H9 (cell line): ENCODE measurements around the gene ADAMTSL2. TPM values are rescaled to one million over a fixed set of nuclear protein-coding genes. Genes with fewer than 3 reads are reported as not detected.
A peak's percentile ranks its signal among the peaks of the same experiment; 100 is the strongest.

Source experiments
- DNase-seq: peaks from one replicate; pipeline ENCODE4 v3.0.0-alpha.2; 2017
- H2AFZ ChIP-seq: one replicate; pipeline ENCODE4 v1.6.1; 2013; ENCODE audit warnings: mild to moderate bottlenecking, low read length, control low read depth, moderate library complexity
- H2AK5ac ChIP-seq: 2 replicates; pipeline ENCODE4 v1.6.1; 2013; ENCODE audit warnings: low read length, control low read depth, mixed read lengths; ENCODE audit not compliant: insufficient read length
- H2BK120ac ChIP-seq: one replicate; pipeline ENCODE4 v1.6.1; 2013; ENCODE audit warnings: low read depth, mild to moderate bottlenecking, low read length, control low read depth, inconsistent platforms; ENCODE audit not compliant: poor library complexity, severe bottlenecking
- H2BK12ac ChIP-seq: 2 replicates; pipeline ENCODE4 v1.6.1; 2013; ENCODE audit warnings: low read length, control low read depth, mixed read lengths, low read depth; ENCODE audit not compliant: insufficient read length
- H2BK15ac ChIP-seq: 2 replicates; pipeline ENCODE4 v1.6.1; 2013; ENCODE audit warnings: low read depth, low read length, control low read depth
- H2BK20ac ChIP-seq: one replicate; pipeline ENCODE4 v1.6.1; 2013; ENCODE audit warnings: low read depth, mild to moderate bottlenecking, low read length, control low read depth, inconsistent platforms; ENCODE audit not compliant: poor library complexity, severe bottlenecking
- H2BK5ac ChIP-seq: 2 replicates; pipeline ENCODE4 v1.6.1; 2013; ENCODE audit warnings: low read length, control low read depth, mixed read lengths; ENCODE audit not compliant: insufficient read length
- H3K14ac ChIP-seq: 2 replicates; pipeline ENCODE4 v1.6.1; 2013; ENCODE audit warnings: low read length, control low read depth; ENCODE audit not compliant: insufficient read depth
- H3K18ac ChIP-seq: 2 replicates; pipeline ENCODE4 v1.6.1; 2013; ENCODE audit warnings: low read depth, mild to moderate bottlenecking, mixed read lengths, low read length, control low read depth; ENCODE audit not compliant: insufficient read length
- H3K23ac ChIP-seq: 2 replicates; pipeline ENCODE4 v1.6.1; 2013; ENCODE audit warnings: low read length, control low read depth, mixed read lengths, low read depth; ENCODE audit not compliant: insufficient read length
- H3K23me2 ChIP-seq: 2 replicates; pipeline ENCODE4 v1.6.1; 2013; ENCODE audit warnings: low read depth, mild to moderate bottlenecking, mixed read lengths, low read length, control low read depth; ENCODE audit not compliant: insufficient read length, poor library complexity, severe bottlenecking
- H3K27ac ChIP-seq: 2 replicates; pipeline ENCODE4 v1.5.1; 2013; ENCODE audit warnings: low read length, control low read depth, mixed read lengths, low read depth; ENCODE audit not compliant: insufficient read length
- H3K27me3 ChIP-seq: 2 replicates; pipeline ENCODE4 v1.6.1; 2013; ENCODE audit warnings: low read length, control low read depth, inconsistent platforms; ENCODE audit not compliant: insufficient read depth
- H3K4ac ChIP-seq: 2 replicates; pipeline ENCODE4 v1.6.1; 2013; ENCODE audit warnings: low read depth, mild to moderate bottlenecking, control low read depth, inconsistent platforms, low read length, moderate library complexity
- H3K4me1 ChIP-seq: 2 replicates; pipeline ENCODE4 v1.6.1; 2013; ENCODE audit warnings: low read length, control low read depth, inconsistent platforms; ENCODE audit not compliant: insufficient read depth
- H3K4me2 ChIP-seq: 2 replicates; pipeline ENCODE4 v1.6.1; 2013; ENCODE audit warnings: low read length, control low read depth, mixed read lengths; ENCODE audit not compliant: insufficient read length, insufficient read depth
- H3K56ac ChIP-seq: 2 replicates; pipeline ENCODE4 v1.6.1; 2013; ENCODE audit warnings: low read depth, mild to moderate bottlenecking, mixed read lengths, low read length, control low read depth; ENCODE audit not compliant: insufficient read length
- H3K79me1 ChIP-seq: 2 replicates; pipeline ENCODE4 v1.6.1; 2013; ENCODE audit warnings: low read depth, mild to moderate bottlenecking, moderate library complexity, low read length, control low read depth, inconsistent platforms; ENCODE audit not compliant: insufficient read depth, poor library complexity, severe bottlenecking
- H3K79me2 ChIP-seq: 2 replicates; pipeline ENCODE4 v1.6.1; 2013; ENCODE audit warnings: low read length, control low read depth, inconsistent platforms; ENCODE audit not compliant: insufficient read depth
- H3K9ac ChIP-seq: 2 replicates; pipeline ENCODE4 v1.6.1; 2013; ENCODE audit warnings: low read length, control low read depth, mixed read lengths; ENCODE audit not compliant: insufficient read length; ENCODE audit errors: extremely low read depth
- H3K9me3 ChIP-seq: one replicate; pipeline ENCODE4 v1.6.1; 2013; ENCODE audit warnings: low read depth, low read length, inconsistent platforms; ENCODE audit not compliant: control insufficient read depth
- H3T11ph ChIP-seq: one replicate; pipeline ENCODE4 v1.6.1; 2013; ENCODE audit warnings: mild to moderate bottlenecking, low read length, control low read depth, inconsistent platforms
- H4K20me1 ChIP-seq: one replicate; pipeline ENCODE4 v1.6.1; 2013; ENCODE audit not compliant: control insufficient read depth, insufficient read length, insufficient read depth
- H4K5ac ChIP-seq: 2 replicates; pipeline ENCODE4 v1.6.1; 2013; ENCODE audit warnings: low read depth, mild to moderate bottlenecking, mixed read lengths, low read length, control low read depth; ENCODE audit not compliant: insufficient read length
- H4K8ac ChIP-seq: replicated peaks from 2 replicates; pipeline ENCODE4 v1.6.1; 2013; ENCODE audit warnings: low read length, control low read depth, mixed read lengths, low read depth; ENCODE audit not compliant: insufficient read length
- H4K91ac ChIP-seq: 2 replicates; pipeline ENCODE4 v1.6.1; 2013; ENCODE audit warnings: low read depth, mild to moderate bottlenecking, moderate library complexity, mixed read lengths, low read length, control low read depth; ENCODE audit not compliant: insufficient read length
- H3K27ac Mint-ChIP-seq, 3 experiments: 2 replicates in 2 of 3; 3 replicates in 1 of 3; pipeline ENCODE4 v1.8.0; 2020 to 2021; ENCODE audit warnings: mixed read lengths in 3 of 3, mild to moderate bottlenecking in 1 of 3, moderate library complexity in 1 of 3
- H3K27me3 Mint-ChIP-seq: 2 replicates; pipeline ENCODE4 v1.8.0; 2021; ENCODE audit warnings: low read depth, mild to moderate bottlenecking, moderate library complexity, mixed read lengths
- H3K36me3 Mint-ChIP-seq, 3 experiments: 2 replicates in 2 of 3; 3 replicates in 1 of 3; pipeline ENCODE4 v1.8.0; 2020 to 2021; ENCODE audit warnings: low read depth in 3 of 3, mixed read lengths in 3 of 3; ENCODE audit not compliant: insufficient read depth in 1 of 3
- H3K4me1 Mint-ChIP-seq, 2 experiments: 2 replicates each; pipeline ENCODE4 v1.8.0; 2020; ENCODE audit warnings: mixed read lengths in 2 of 2
- H3K4me3 Mint-ChIP-seq, 2 experiments: 2 replicates in 1 of 2; 3 replicates in 1 of 2; pipeline ENCODE4 v1.8.0; 2020 to 2021; ENCODE audit warnings: mild to moderate bottlenecking in 2 of 2, mixed read lengths in 2 of 2, moderate library complexity in 1 of 2
- H3K9me3 Mint-ChIP-seq, 2 experiments: 2 replicates in 1 of 2; 3 replicates in 1 of 2; pipeline ENCODE4 v1.8.0; 2020; ENCODE audit warnings: mild to moderate bottlenecking in 2 of 2, mixed read lengths in 2 of 2, moderate library complexity in 1 of 2
- CTCF ChIP-seq: fragments of 200-600 bp; sonication (generic); conservative IDR thresholded peaks from 3 replicates; pipeline ENCODE4 v1.8.0; 2021; ENCODE audit warnings: antibody characterized with exemption, mild to moderate bottlenecking
- WGBS: extraction: QIAGEN DNeasy Blood & Tissue Kit; methylation state at CpG from one replicate; pipeline ENCODE4 v1.1.7; 2013; ENCODE audit warnings: missing lambda C conversion rate, low lambda C conversion rate, mixed read lengths; ENCODE audit not compliant: insufficient read length; ENCODE audit errors: extremely low coverage; 5-methylcytosine and 5-hydroxymethylcytosine counted together
- total RNA-seq: library from RNA; stranded (reverse); gene quantifications from 2 replicates; pipeline ENCODE4 v1.2.1, GENCODE V29; 2021

Gene ADAMTSL2
- total RNA-seq, 1 experiment from 2014 or later: 0.61 TPM

- Mint-ChIP-seq H3K4me3 (peak overlapping the region in 1 of 2 experiments; percentile 60; a peak in 3 of 5 replicates), H3K27me3 (peaks cover 17% of the 10 kb centered on the region), H3K36me3 (no peaks in the 10 kb centered on the region; a peak in 1 of 7 replicates), H3K9me3 (no peaks in the 10 kb centered on the region), H3K27ac (0 out of 7 replicates have a peak overlapping the region, but pooled peaks of 1 of the 3 experiments have one; percentile 42), H3K4me1 (peaks cover 23 to 42% of the 10 kb centered on the region in 2 experiments)
- Histone ChIP-seq H4K20me1 (no peaks in the 10 kb centered on the region), H3K23ac (no peak overlapping the region), H3K23me2 (no peaks in the 10 kb centered on the region), H4K91ac (no peak overlapping the region), H3T11ph (no peak overlapping the region), H3K4me2 (no peak overlapping the region), H2AK5ac (no peak overlapping the region), H2BK120ac (no peak overlapping the region), H4K5ac (no peak overlapping the region), H3K18ac (no peak overlapping the region), H3K9ac (no peak overlapping the region), H3K14ac (no peak overlapping the region), H3K4me1 (peaks cover 4% of the 10 kb centered on the region; the same call in 1 of the 2 replicates), H3K27ac (no peak overlapping the region), H3K56ac (no peak overlapping the region), H3K79me1 (no peaks in the 10 kb centered on the region), H2BK5ac (no peak overlapping the region), H2BK12ac (no peak overlapping the region), H2BK15ac (no peak overlapping the region), H3K79me2 (no peaks in the 10 kb centered on the region), H2AFZ (no peak overlapping the region), H3K27me3 (no peaks in the 10 kb centered on the region), H3K9me3 (no peaks in the 10 kb centered on the region), H3K4ac (no peak overlapping the region), H4K8ac (no peak overlapping the region), H2BK20ac (no peak overlapping the region)
- TF ChIP-seq CTCF: no peak
- no CpG with 5 or more reads among the region's 21 CpGs for WGBS
- peak; percentile 74 for DNase-seq
These were observed 7.7 kb upstream of the ADAMTSL2 start for GRCh38 chr9:133526721-133527321.
